Measurements from ENCODE around the gene RILPL2. TPM values are rescaled to one million over a fixed set of nuclear protein-coding genes. Genes with fewer than 3 reads are reported as not detected.

The RILPL2 gene
- total RNA-seq, 2 experiments from 2014 or later: 8.9 to 9.0 TPM

Other genes with a start within 250 kb of the RILPL2 start
- 100 to 1,000 TPM; 113 to 116 TPM for gene MPHOSPH9, start 203.5 kb downstream of the RILPL2 start, total RNA-seq
- gene MTRFR, start 203.2 kb downstream of the RILPL2 start, total RNA-seq: 10 to 100 TPM; 29.9 to 30.0 TPM
- 10 to 100 TPM; 20.5 to 21.6 TPM for gene CDK2AP1, start 164.8 kb downstream of the RILPL2 start, total RNA-seq
- gene SBNO1, start 71.8 kb downstream of the RILPL2 start, total RNA-seq: 10 to 100 TPM; 40.1 to 40.2 TPM
- 10 to 100 TPM; 78.9 to 82.0 TPM for gene KMT5A, start 52.6 kb downstream of the RILPL2 start, total RNA-seq
- gene SNRNP35, start 21.5 kb upstream of the RILPL2 start, total RNA-seq: 10 to 100 TPM; 29.7 to 35.0 TPM
- 1 to 10 TPM; 1.8 to 2.0 TPM for gene RILPL1, start 97.0 kb upstream of the RILPL2 start, total RNA-seq
- 100 to 1,000 TPM; 166 to 167 TPM for gene TMED2, start 147.9 kb upstream of the RILPL2 start, total RNA-seq
- gene DDX55, start 165.4 kb upstream of the RILPL2 start, total RNA-seq: 10 to 100 TPM; 26.8 to 26.9 TPM
- gene EIF2B1, start 197.0 kb upstream of the RILPL2 start, total RNA-seq: 10 to 100 TPM; 55.9 to 57.0 TPM
- gene GTF2H3, start 197.1 kb upstream of the RILPL2 start, total RNA-seq: 10 to 100 TPM; 36.6 to 40.3 TPM
- gene TCTN2, start 234.4 kb upstream of the RILPL2 start, total RNA-seq: 1 to 10 TPM; 3.2 to 3.6 TPM

Data from activated CD4-positive, alpha-beta memory T cell treated with anti-CD3 and anti-CD28 coated beads, Interleukin-2, amount 10 ng/mL, durations not matched to agents 7 days and 5 days (primary cell).